Adrenal gland (tissue), 5 donors: Measurements from ENCODE around the gene ST8SIA6.

Source experiments
- CTCF ChIP-seq, 6 experiments: fragments of 450-650 bp in 4 of 6; fragments of 200-600 bp in 2 of 6; sonication (generic) in 1 of 6; IDR thresholded peaks; 1 replicate in 5 of 6; 2 replicates in 1 of 6; pipeline versions ENCODE4 v1.5.1 to v1.8.0; 2016 to 2021; ENCODE audit warnings: antibody characterized with exemption in 6 of 6, mild to moderate bottlenecking in 2 of 6, moderate library complexity in 1 of 6
- POLR2A ChIP-seq, 2 donors: fragments of 450-650 bp; IDR thresholded peaks; one replicate each; pipeline ENCODE4 v1.6.1; 2017; ENCODE audit warnings: antibody characterized with exemption in 2 of 2, mild to moderate bottlenecking in 2 of 2, moderate library complexity in 1 of 2
- donor health status: DM: no; HTN: no; CAD: no.

DNA sequence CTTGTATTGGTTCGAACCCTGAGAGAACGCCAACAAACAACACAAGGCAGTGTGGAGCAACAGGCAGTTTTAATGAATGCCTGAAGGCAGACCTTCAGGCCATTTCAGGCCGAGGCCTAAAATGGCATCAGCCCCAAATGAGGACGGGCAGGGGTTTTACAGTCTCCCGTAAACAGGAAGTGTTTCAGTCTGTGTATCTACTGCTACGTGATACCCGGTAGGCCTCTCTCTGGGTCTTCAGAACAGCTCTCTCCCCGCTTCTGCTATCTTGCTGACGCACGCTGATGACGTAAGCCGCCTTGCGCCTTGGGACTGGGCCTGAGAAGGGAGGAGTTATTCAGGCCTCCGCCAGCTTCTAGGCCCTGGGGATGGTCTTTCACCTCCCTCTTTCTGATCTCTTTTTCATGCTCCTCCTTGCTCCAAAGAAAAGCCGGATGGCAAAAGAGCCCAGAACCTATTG, 67.7 kb downstream of the ST8SIA6 start:
- TF ChIP-seq CTCF (IDR thresholded peaks at IDR 0.05) (no peak), POLR2A (IDR thresholded peaks at IDR 0.05) (no peak)
